Measurements from ENCODE around the gene SMAD6. TPM values are rescaled to one million over a fixed set of nuclear protein-coding genes. Genes with fewer than 3 reads are reported as not detected.
"Not testable (repeated sequence)": the region's sequence is repeated elsewhere in the genome, so short reads cannot be mapped to it uniquely, and the experiment has no call there.

SMAD6 gene
- polyA plus RNA-seq, 1 of the 3 experiments (the other 2 are of a cell fraction): 4.5 TPM

DNA sequence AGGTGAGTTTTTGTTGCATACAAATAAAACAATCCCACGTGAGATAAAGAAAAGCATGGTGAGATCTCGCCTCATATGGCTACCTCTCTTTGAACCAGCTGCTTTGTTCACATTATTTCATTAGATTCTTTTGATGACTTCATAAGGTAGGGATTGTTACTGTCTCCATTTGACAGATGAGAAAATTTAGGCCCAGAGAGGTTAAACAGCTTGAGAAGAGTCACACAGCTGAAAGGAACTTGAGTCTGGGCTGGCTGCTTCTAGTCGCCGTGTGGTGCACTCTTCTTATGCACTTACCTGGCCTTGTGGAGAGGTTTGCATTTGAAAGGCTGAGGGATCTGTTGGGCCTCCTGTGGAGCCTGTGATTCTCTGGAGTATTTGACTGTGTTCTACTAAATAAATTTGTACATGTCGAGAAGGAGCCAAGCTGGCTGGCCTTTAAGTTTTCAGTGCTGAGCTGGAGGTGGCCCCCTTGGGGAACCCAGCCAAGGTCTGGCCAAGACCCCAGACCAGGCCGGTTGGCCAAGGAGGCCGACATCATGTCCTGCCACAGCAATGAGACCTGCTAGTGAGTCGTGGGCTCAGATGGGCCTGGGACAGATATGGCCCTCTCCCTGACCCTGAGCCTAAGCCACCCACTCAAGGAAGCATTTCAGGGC lies 125.1 kb downstream of the SMAD6 start:
- H3K4me3 ChIP-seq (ENCODE audit: low read depth in 2 of 2, low read length in 1 of 2): no peak overlapping the region
- 92% methylated on average over 6 of the region's 8 CpGs for WGBS (ENCODE audit: low lambda C conversion rate)
- H3K9me2 ChIP-seq: no peaks in the 10 kb centered on the region
- DNase-seq: no peak
- no peaks in the 10 kb centered on the region for H3F3A ChIP-seq (replicated peaks; ENCODE audit: insufficient read depth)
- H4K20me1 ChIP-seq (ENCODE audit: insufficient read depth): no peaks in the 10 kb centered on the region
- H3K27me3 ChIP-seq (ENCODE audit: insufficient read depth): no peaks in the 10 kb centered on the region
- no peaks in the 10 kb centered on the region for H3K36me3 ChIP-seq (replicated peaks in 1 of 2; ENCODE audit: control insufficient read depth in 1 of 2, insufficient read depth in 2 of 2, low read length in 1 of 2)
- peaks cover 5 to 16% of the 10 kb centered on the region in 2 experiments; a peak in 3 of 4 replicates for H3K4me1 ChIP-seq (ENCODE audit: control insufficient read depth in 1 of 2, insufficient read depth in 2 of 2, low read depth in 1 of 2, low read length in 1 of 2)
- TF ChIP-seq NFIC (IDR thresholded peaks at IDR 0.05; ENCODE audit: borderline replicate concordance): no peak
- TF ChIP-seq FOXJ3 (CRISPR knock-in tag; IDR thresholded peaks at IDR 0.05): no peak
- TF ChIP-seq, protein P1, sequence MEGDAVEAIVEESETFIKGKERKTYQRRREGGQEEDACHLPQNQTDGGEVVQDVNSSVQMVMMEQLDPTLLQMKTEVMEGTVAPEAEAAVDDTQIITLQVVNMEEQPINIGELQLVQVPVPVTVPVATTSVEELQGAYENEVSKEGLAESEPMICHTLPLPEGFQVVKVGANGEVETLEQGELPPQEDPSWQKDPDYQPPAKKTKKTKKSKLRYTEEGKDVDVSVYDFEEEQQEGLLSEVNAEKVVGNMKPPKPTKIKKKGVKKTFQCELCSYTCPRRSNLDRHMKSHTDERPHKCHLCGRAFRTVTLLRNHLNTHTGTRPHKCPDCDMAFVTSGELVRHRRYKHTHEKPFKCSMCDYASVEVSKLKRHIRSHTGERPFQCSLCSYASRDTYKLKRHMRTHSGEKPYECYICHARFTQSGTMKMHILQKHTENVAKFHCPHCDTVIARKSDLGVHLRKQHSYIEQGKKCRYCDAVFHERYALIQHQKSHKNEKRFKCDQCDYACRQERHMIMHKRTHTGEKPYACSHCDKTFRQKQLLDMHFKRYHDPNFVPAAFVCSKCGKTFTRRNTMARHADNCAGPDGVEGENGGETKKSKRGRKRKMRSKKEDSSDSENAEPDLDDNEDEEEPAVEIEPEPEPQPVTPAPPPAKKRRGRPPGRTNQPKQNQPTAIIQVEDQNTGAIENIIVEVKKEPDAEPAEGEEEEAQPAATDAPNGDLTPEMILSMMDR (IDR thresholded peaks at IDR 0.05): no peak
- TF ChIP-seq, protein P2, sequence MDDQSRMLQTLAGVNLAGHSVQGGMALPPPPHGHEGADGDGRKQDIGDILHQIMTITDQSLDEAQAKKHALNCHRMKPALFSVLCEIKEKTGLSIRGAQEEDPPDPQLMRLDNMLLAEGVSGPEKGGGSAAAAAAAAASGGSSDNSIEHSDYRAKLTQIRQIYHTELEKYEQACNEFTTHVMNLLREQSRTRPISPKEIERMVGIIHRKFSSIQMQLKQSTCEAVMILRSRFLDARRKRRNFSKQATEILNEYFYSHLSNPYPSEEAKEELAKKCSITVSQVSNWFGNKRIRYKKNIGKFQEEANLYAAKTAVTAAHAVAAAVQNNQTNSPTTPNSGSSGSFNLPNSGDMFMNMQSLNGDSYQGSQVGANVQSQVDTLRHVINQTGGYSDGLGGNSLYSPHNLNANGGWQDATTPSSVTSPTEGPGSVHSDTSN (IDR thresholded peaks at IDR 0.05): no peak
- no peak for TF ChIP-seq GABPA (IDR thresholded peaks at IDR 0.05; ENCODE audit: low read depth)
- no peak for TF ChIP-seq MXI1 (IDR thresholded peaks at IDR 0.05; ENCODE audit: low read depth, low read length)
- TF ChIP-seq RCOR1 (IDR thresholded peaks at IDR 0.05; ENCODE audit: low read length): no peak
- no peak for TF ChIP-seq JUND (IDR thresholded peaks at IDR 0.05)
- POLR2A ChIA-PET: no interaction called here
- H3K4me2 ChIP-seq: no peak overlapping the region
- no peaks in the 10 kb centered on the region for H3K9me3 ChIP-seq
- CTCF ChIA-PET: interaction anchor here (1.0 to 3.0 kb wide), 3 partner anchors 24 to 208 kb away, joined by 3 to 20 read pairs (median 3); no protein-coding TSS in a partner anchor
- no peak overlapping the region for H3K27ac ChIP-seq (ENCODE audit: low read depth in 2 of 2, low read length in 1 of 2)
- H2AFZ ChIP-seq (ENCODE audit: low read depth): no peak overlapping the region
- no peak overlapping the region for H3K9ac ChIP-seq
- H3K79me2 ChIP-seq (ENCODE audit: insufficient read depth): no peaks in the 10 kb centered on the region

DNA sequence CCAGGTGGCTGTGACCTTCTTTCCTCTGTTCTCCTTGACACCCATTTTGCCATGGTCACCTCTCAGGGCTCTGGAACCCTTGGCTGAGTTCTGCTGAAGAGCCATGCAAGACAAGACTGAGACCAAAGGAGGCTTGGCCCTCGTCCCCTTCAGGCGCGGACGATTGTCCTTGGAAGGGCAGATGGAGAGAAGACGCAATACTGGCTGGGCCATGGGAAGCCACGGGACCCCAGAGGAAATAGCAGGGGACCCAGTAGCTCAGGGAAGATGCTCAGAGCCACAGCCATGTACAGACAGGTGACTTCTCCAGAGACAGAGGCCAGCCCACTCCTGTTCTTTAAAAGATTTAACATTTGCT lies 125.6 kb downstream of the SMAD6 start:
- Histone ChIP-seq H3K9me3 (no peaks in the 10 kb centered on the region), H3K9me2 (no peaks in the 10 kb centered on the region), H3K9ac (no peak overlapping the region), H3K4me3 (ENCODE audit: low read depth in 2 of 2, low read length in 1 of 2) (no peak overlapping the region), H3K79me2 (ENCODE audit: insufficient read depth) (no peaks in the 10 kb centered on the region), H2AFZ (ENCODE audit: low read depth) (no peak overlapping the region), H3K36me3 (replicated peaks in 1 of 2; ENCODE audit: control insufficient read depth in 1 of 2, insufficient read depth in 2 of 2, low read length in 1 of 2) (no peaks in the 10 kb centered on the region), H3K27ac (ENCODE audit: low read depth in 2 of 2, low read length in 1 of 2) (no peak overlapping the region), H4K20me1 (ENCODE audit: insufficient read depth) (no peaks in the 10 kb centered on the region), H3K27me3 (ENCODE audit: insufficient read depth) (no peaks in the 10 kb centered on the region), H3K4me1 (ENCODE audit: control insufficient read depth in 1 of 2, insufficient read depth in 2 of 2, low read depth in 1 of 2, low read length in 1 of 2) (peaks cover 5 to 20% of the 10 kb centered on the region in 2 experiments; a peak in 3 of 4 replicates), H3K4me2 (no peak overlapping the region), H3F3A (replicated peaks; ENCODE audit: insufficient read depth) (no peaks in the 10 kb centered on the region)
- POLR2A ChIA-PET: no interaction called here
- DNase-seq: no peak
- CTCF ChIA-PET: interaction anchor here (1.0 kb wide), 1 partner anchor 26 kb away, joined by 3 read pairs; no protein-coding TSS in a partner anchor
- no peak for TF ChIP-seq YY1 (IDR thresholded peaks at IDR 0.05; ENCODE audit: low read depth)
- no peak for TF ChIP-seq EP300 (IDR thresholded peaks at IDR 0.05; ENCODE audit: borderline replicate concordance in 1 of 2, low read depth in 1 of 2, low read length in 1 of 2)
- no peak for TF ChIP-seq EZH2phosphoT487 (IDR thresholded peaks at IDR 0.05; ENCODE audit: borderline replicate concordance, low read depth)
- 97% methylated on average over 6 of the region's 6 CpGs for WGBS (ENCODE audit: low lambda C conversion rate)

DNA sequence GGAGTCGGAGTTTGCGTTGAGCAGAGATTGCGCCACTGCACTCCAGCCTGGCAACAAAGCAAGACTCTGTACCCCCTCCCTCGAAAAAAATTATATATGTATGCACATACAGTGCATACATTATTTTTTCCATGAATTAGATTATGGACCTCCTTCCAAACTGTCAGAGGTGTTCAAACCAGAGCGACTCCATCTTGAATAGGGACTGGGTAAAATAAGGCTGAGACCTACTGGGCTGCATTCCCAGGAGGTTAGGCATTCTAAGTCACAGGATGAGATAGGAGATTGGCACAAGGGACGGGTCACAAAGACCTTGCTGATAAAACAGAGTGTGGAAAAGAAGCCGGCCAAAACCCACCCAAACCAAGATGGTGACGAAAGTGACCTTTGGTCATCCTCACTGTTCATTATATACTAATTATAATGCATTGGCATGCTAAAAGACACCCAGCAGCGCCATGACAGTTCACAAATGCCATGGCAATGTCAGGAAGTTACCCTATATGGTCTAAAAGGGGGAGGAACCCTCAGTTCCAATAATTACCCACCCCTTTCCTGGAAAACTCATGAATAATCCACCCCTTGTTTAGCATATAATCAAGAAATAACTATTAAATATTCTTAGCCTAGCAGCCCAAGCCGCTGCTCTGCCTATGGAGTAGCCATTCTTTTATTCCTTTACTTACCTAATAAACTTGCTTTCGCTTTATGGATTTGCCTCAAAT lies 126.9 kb downstream of the SMAD6 start:
- H3K27me3 ChIP-seq (ENCODE audit: insufficient read depth); H3K36me3 ChIP-seq (replicated peaks in 1 of 2; ENCODE audit: control insufficient read depth in 1 of 2, insufficient read depth in 2 of 2, low read length in 1 of 2); H2AFZ ChIP-seq (ENCODE audit: low read depth); H3K4me2 ChIP-seq; H3K4me3 ChIP-seq (ENCODE audit: low read depth in 2 of 2, low read length in 1 of 2); H4K20me1 ChIP-seq (ENCODE audit: insufficient read depth); H3K79me2 ChIP-seq (ENCODE audit: insufficient read depth); POLR2A ChIA-PET; H3K9me3 ChIP-seq; CTCF ChIA-PET; DNase-seq; H3K9me2 ChIP-seq; H3F3A ChIP-seq (replicated peaks; ENCODE audit: insufficient read depth); H3K9ac ChIP-seq; H3K27ac ChIP-seq (ENCODE audit: low read depth in 2 of 2, low read length in 1 of 2): not testable (repeated sequence)
- H3K4me1 ChIP-seq (ENCODE audit: control insufficient read depth in 1 of 2, insufficient read depth in 2 of 2, low read depth in 1 of 2, low read length in 1 of 2): peaks cover 5 to 25% of the 10 kb centered on the region in 2 experiments; a peak in 3 of 4 replicates
- WGBS (ENCODE audit: low lambda C conversion rate): 83% methylated on average over 11 of the region's 11 CpGs

All from SK-N-SH (cell line).